NCI-H1436 treated with DMSO at 0.1 percent for 48 hours (cell line): ENCODE results near the gene TMEM106B.

Experiments used
- DNase-seq: peaks from one replicate; lab custom pipeline; 2025; lab: John Stamatoyannopoulos, UW

Gene TMEM106B

GRCh38 chr7:12228024-12228423 is 16.9 kb downstream of the TMEM106B start:
- DNase-seq = no peak

GRCh38 chr7:12229046-12229445 is 18.0 kb downstream of the TMEM106B start:
- DNase-seq = no peak

GRCh38 chr7:12231097-12231496 is 20.0 kb downstream of the TMEM106B start:
- no peak for DNase-seq

- no peak for DNase-seq
Measured at GRCh38 chr7:12233175-12233574, 22.1 kb downstream of the TMEM106B start.

GRCh38 chr7:12234334-12234865 is 23.3 kb downstream of the TMEM106B start:
- DNase-seq = no peak

GRCh38 chr7:12235970-12236369 is 24.9 kb downstream of the TMEM106B start:
- no peak for DNase-seq

GRCh38 chr7:12237007-12237406 is 25.9 kb downstream of the TMEM106B start:
- DNase-seq = no peak

GRCh38 chr7:12239806-12240205 is 28.7 kb downstream of the TMEM106B start:
- DNase-seq = no peak

- DNase-seq = no peak
Measured at GRCh38 chr7:12244129-12244528, 33.0 kb downstream of the TMEM106B start.

GRCh38 chr7:12244694-12245093 is 33.6 kb downstream of the TMEM106B start:
- DNase-seq = no peak

- DNase-seq = no peak
Measured at GRCh38 chr7:12249706-12250105, 38.6 kb downstream of the TMEM106B start.

GRCh38 chr7:12250232-12250631 is 39.1 kb downstream of the TMEM106B start:
- DNase-seq = no peak

GRCh38 chr7:12256090-12256489 is 45.0 kb downstream of the TMEM106B start:
- DNase-seq = no peak

- no peak for DNase-seq
Measured at GRCh38 chr7:12257582-12257981, 46.5 kb downstream of the TMEM106B start.

- DNase-seq = no peak
Measured at GRCh38 chr7:12258074-12258473, 47.0 kb downstream of the TMEM106B start.

GRCh38 chr7:12267542-12267941 is 56.4 kb downstream of the TMEM106B start:
- DNase-seq = no peak

- DNase-seq = no peak
Measured at GRCh38 chr7:12269100-12269895, 58.2 kb downstream of the TMEM106B start.

GRCh38 chr7:12281038-12281437 is 69.9 kb downstream of the TMEM106B start:
- no peak for DNase-seq

- DNase-seq = peak; percentile 64
Measured at GRCh38 chr7:12287901-12288300, 76.8 kb downstream of the TMEM106B start.

GRCh38 chr7:12289996-12290395 is 78.9 kb downstream of the TMEM106B start:
- DNase-seq = no peak

GRCh38 chr7:12290761-12291160 is 79.7 kb downstream of the TMEM106B start:
- no peak for DNase-seq

GRCh38 chr7:12291870-12292269 is 80.8 kb downstream of the TMEM106B start:
- no peak for DNase-seq
